GM23248 (cell line): ENCODE measurements around the gene LRIG3. TPM values are rescaled to one million over a fixed set of nuclear protein-coding genes. Genes with fewer than 3 reads are reported as not detected.

ENCODE experiments used
- DNase-seq: peaks from one replicate; pipeline ENCODE4 v3.0.0-alpha.2; 2015
- H2AFZ ChIP-seq: fragments of 200-600 bp; sonication (generic); 2 replicates; pipeline ENCODE4 v1.6.1; 2016; ENCODE audit warnings: antibody characterized with exemption
- H3F3A ChIP-seq: fragments of 200-600 bp; sonication (generic); 2 replicates; pipeline ENCODE4 v1.6.1; 2016; ENCODE audit warnings: mild to moderate bottlenecking, antibody characterized with exemption, mixed run types; ENCODE audit not compliant: insufficient read depth
- H3K27ac ChIP-seq: fragments of 200-600 bp; sonication (generic); 2 replicates; pipeline ENCODE4 v1.5.1; 2016; ENCODE audit warnings: mild to moderate bottlenecking
- H3K27me3 ChIP-seq: fragments of 200-600 bp; sonication (generic); replicated peaks from 2 replicates; pipeline ENCODE4 v1.6.1; 2016; ENCODE audit warnings: mild to moderate bottlenecking; ENCODE audit not compliant: insufficient read depth
- H3K36me3 ChIP-seq: fragments of 200-600 bp; sonication (generic); 2 replicates; pipeline ENCODE4 v1.6.1; 2016; ENCODE audit warnings: low read depth, mild to moderate bottlenecking
- H3K4me1 ChIP-seq: fragments of 200-600 bp; sonication (generic); 2 replicates; pipeline ENCODE4 v1.6.1; 2016; ENCODE audit warnings: mild to moderate bottlenecking; ENCODE audit not compliant: insufficient read depth
- H3K4me2 ChIP-seq: fragments of 200-600 bp; sonication (generic); one replicate; pipeline ENCODE4 v1.6.1; 2016; ENCODE audit warnings: mild to moderate bottlenecking; ENCODE audit not compliant: unreplicated experiment
- H3K4me3 ChIP-seq: fragments of 200-600 bp; sonication (generic); 2 replicates; pipeline ENCODE4 v1.5.1; 2016; ENCODE audit warnings: mild to moderate bottlenecking
- H3K79me2 ChIP-seq: fragments of 200-600 bp; sonication (generic); 2 replicates; pipeline ENCODE4 v1.6.1; 2016; ENCODE audit warnings: mild to moderate bottlenecking; ENCODE audit not compliant: insufficient read depth
- H3K9ac ChIP-seq: fragments of 200-600 bp; sonication (generic); 2 replicates; pipeline ENCODE4 v1.6.1; 2016; ENCODE audit warnings: mild to moderate bottlenecking
- H3K9me2 ChIP-seq: fragments of 200-600 bp; sonication (generic); 2 replicates; pipeline ENCODE4 v1.6.1; 2016; ENCODE audit warnings: mixed run types, mild to moderate bottlenecking, moderate library complexity; ENCODE audit not compliant: insufficient read depth
- H3K9me3 ChIP-seq: fragments of 200-600 bp; sonication (generic); one replicate; pipeline ENCODE4 v1.6.1; 2017; ENCODE audit warnings: low read depth
- H4K20me1 ChIP-seq: fragments of 200-600 bp; sonication (generic); 2 replicates; pipeline ENCODE4 v1.6.0; 2016; ENCODE audit not compliant: insufficient read depth
- EZH2 ChIP-seq: fragments of 200-600 bp; sonication (generic); IDR thresholded peaks from 2 replicates; pipeline ENCODE4 v1.6.1; 2018; ENCODE audit warnings: antibody characterized with exemption, mild to moderate bottlenecking; ENCODE audit not compliant: insufficient read depth, poor library complexity, severe bottlenecking
- EZH2phosphoT487 ChIP-seq: fragments of 200-600 bp; sonication (generic); IDR thresholded peaks from 2 replicates; pipeline ENCODE4 v1.6.1; 2018; ENCODE audit warnings: antibody characterized with exemption, moderate library complexity, mild to moderate bottlenecking, low read depth; ENCODE audit not compliant: insufficient read depth
- WGBS, 2 experiments: methylation state at CpG; one replicate each; pipeline ENCODE4 v1.1.6; 2015 to 2017; ENCODE audit warnings: low lambda C conversion rate in 2 of 2, low coverage in 1 of 2; ENCODE audit errors: missing lambda C conversion rate in 2 of 2; 5-methylcytosine and 5-hydroxymethylcytosine counted together
- in situ Hi-C: fragments of 300-500 bp; cut with MboI; formaldehyde crosslinking; loops from 2 replicates; pipeline ENCODE4 v1.15.0; 2020
- polyA plus RNA-seq: library from polyadenylated mRNA; unstranded; fragments of >200 nt; fragmentation: Nextera tagmentation; extraction: Ambion mirVana; gene quantifications from 2 replicates; pipeline ENCODE4 v1.2.1, GENCODE V29; 2016
- total RNA-seq: library from RNA; depleted of rRNA; stranded (reverse); fragments of >200 nt; shearing (Covaris generic); gene quantifications from 2 replicates; pipeline ENCODE4 v1.2.3, GENCODE V29; 2014; rRNA removed

LRIG3 gene, protein sequence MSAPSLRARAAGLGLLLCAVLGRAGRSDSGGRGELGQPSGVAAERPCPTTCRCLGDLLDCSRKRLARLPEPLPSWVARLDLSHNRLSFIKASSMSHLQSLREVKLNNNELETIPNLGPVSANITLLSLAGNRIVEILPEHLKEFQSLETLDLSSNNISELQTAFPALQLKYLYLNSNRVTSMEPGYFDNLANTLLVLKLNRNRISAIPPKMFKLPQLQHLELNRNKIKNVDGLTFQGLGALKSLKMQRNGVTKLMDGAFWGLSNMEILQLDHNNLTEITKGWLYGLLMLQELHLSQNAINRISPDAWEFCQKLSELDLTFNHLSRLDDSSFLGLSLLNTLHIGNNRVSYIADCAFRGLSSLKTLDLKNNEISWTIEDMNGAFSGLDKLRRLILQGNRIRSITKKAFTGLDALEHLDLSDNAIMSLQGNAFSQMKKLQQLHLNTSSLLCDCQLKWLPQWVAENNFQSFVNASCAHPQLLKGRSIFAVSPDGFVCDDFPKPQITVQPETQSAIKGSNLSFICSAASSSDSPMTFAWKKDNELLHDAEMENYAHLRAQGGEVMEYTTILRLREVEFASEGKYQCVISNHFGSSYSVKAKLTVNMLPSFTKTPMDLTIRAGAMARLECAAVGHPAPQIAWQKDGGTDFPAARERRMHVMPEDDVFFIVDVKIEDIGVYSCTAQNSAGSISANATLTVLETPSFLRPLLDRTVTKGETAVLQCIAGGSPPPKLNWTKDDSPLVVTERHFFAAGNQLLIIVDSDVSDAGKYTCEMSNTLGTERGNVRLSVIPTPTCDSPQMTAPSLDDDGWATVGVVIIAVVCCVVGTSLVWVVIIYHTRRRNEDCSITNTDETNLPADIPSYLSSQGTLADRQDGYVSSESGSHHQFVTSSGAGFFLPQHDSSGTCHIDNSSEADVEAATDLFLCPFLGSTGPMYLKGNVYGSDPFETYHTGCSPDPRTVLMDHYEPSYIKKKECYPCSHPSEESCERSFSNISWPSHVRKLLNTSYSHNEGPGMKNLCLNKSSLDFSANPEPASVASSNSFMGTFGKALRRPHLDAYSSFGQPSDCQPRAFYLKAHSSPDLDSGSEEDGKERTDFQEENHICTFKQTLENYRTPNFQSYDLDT
- total RNA-seq = 24.7 and 29.3 TPM in 2 replicates
- 9.2 and 10.4 TPM in 2 replicates for polyA plus RNA-seq

DNA sequence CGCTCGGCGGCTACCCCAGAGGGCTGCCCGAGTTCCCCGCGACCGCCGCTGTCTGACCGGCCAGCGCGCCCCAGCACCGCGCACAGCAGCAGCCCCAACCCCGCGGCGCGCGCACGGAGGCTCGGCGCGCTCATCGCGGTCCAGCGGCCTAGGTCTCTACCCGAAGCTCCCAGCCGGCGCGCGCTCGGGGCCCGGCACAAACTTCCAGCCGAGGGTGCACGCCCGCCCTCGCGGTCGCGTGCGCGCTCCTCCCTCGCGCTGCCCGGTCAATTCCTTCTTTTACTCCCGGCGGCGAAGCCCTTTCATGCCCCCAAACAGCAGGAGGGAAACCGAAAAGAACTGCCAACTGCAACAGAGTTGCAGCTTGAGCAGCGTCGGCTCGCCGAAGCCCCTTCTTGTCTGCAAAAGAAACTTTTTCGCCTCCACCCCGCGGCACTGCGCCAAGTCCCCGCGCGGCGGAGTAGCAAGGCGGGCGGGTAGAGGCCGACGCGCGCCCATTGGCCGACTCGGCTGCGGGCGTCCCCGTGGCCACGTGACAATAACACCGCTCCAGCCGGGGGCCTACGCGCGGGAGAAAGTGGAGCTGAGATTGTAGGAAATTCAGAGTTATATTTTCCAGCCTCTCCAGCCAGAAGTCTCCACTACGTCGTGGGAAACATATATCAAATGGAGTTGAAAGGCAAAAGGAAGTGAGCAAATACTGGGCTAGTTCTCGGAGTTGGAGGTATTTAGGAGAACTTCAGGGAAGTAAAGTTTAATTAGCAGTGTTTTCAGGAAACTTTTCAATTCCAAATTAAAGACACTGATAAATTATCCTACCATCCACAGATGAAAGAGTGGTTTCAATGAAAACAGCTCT, at the start of gene LRIG3:
Gene LRIG3 (minus strand): TSS at position 403 of the 859 bp plus-strand sequence. CDS start 269 bp downstream, at position 134.
- H2AFZ ChIP-seq = peak within 1 kb of the TSS; percentile 90
- peak within 1 kb of the TSS; percentile 94 for H3K4me2 ChIP-seq
- peak within 1 kb of the TSS; percentile 95 for H3K4me3 ChIP-seq
- WGBS, 2 experiments = 1 to 2% methylated on average over 70 to 72 of the region's 80 CpGs
- in situ Hi-C loops = no loop called here
- TF ChIP-seq EZH2phosphoT487 (no peak), EZH2 (no peak)
- peaks cover 46% of the 10 kb centered on the region for H3K79me2 ChIP-seq
- no peaks in the 10 kb centered on the region for H3K9me2 ChIP-seq
- H3K9ac ChIP-seq = peak within 1 kb of the TSS; percentile 84
- peak; percentile 97 for DNase-seq
- H3K27ac ChIP-seq = peak within 1 kb of the TSS; percentile 81
- H3K9me3 ChIP-seq = no peaks in the 10 kb centered on the region
- no peaks in the 10 kb centered on the region for H3K27me3 ChIP-seq
- H3F3A ChIP-seq = peaks cover 33% of the 10 kb centered on the region; the same call in 1 of the 2 replicates
- H3K4me1 ChIP-seq = peaks cover 26% of the 10 kb centered on the region
- H3K36me3 ChIP-seq = no peaks in the 10 kb centered on the region
- no peaks in the 10 kb centered on the region for H4K20me1 ChIP-seq

DNA sequence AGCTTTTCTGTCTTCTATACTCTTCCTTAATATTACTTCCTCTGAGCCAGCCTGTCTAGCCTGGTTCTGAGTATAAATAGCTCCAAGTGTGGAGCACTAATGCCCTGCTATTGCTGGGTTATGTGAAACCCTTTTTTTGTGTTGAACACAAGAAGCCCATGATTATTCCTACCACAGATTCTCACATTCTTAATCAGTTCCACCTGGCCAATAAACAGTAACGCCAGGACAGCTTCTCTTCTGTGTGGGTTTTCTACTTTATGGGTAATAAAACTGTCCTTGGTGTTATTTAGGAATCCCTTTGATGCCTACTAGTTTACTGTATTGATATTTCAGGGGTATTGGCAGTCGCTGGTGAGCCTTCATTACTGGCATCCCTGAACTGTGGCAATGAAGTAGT, 48.9 kb upstream of the LRIG3 start:
- Histone ChIP-seq H2AFZ (no peak overlapping the region), H3K9ac (no peak overlapping the region), H4K20me1 (no peaks in the 10 kb centered on the region), H3K79me2 (no peaks in the 10 kb centered on the region), H3K9me3 (no peaks in the 10 kb centered on the region), H3K27me3 (no peaks in the 10 kb centered on the region), H3K36me3 (no peaks in the 10 kb centered on the region), H3K4me3 (no peak overlapping the region), H3K9me2 (no peaks in the 10 kb centered on the region), H3K4me2 (no peak overlapping the region), H3F3A (no peaks in the 10 kb centered on the region), H3K4me1 (no peaks in the 10 kb centered on the region), H3K27ac (no peak overlapping the region)
- TF ChIP-seq EZH2phosphoT487 (no peak), EZH2 (no peak)
- DNase-seq = no peak
- 22 to 26% methylated on average over 2 of the region's 2 CpGs for WGBS, 2 experiments
- in situ Hi-C loops = no loop called here

DNA sequence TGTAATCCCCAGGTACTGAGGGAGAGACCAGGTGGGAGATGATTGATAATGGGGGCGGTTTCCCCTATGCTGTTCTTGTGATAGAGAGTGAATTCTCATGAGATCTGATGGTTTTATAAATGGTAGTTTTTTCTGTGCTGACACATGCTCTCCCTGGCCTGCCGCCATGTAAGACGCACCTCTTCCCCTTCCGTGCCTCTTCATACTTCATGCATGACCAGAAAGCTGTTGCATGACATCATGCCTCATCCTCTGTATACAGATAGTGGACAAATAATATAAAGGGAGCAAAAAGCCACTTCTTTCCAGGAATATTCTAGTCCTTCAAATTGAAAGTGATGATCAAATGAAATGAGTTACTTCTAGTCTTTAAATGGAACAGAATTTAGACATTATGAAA, 47.3 kb upstream of the LRIG3 start:
- no peak overlapping the region for H2AFZ ChIP-seq
- no peaks in the 10 kb centered on the region for H3K79me2 ChIP-seq
- WGBS, 2 experiments = 67 to 69% methylated on average over 4 of the region's 4 CpGs
- H3K4me2 ChIP-seq = no peak overlapping the region
- DNase-seq = peak; percentile 58
- H3F3A ChIP-seq = no peaks in the 10 kb centered on the region
- no peak overlapping the region for H3K9ac ChIP-seq
- H3K27ac ChIP-seq = no peak overlapping the region
- in situ Hi-C loops = no loop called here
- no peaks in the 10 kb centered on the region for H3K9me3 ChIP-seq
- H3K36me3 ChIP-seq = no peaks in the 10 kb centered on the region
- no peaks in the 10 kb centered on the region for H4K20me1 ChIP-seq
- no peaks in the 10 kb centered on the region for H3K27me3 ChIP-seq
- no peaks in the 10 kb centered on the region for H3K9me2 ChIP-seq
- no peak overlapping the region for H3K4me3 ChIP-seq
- H3K4me1 ChIP-seq = no peaks in the 10 kb centered on the region
- TF ChIP-seq EZH2 (no peak), EZH2phosphoT487 (no peak)
